NCI-H1694 treated with DMSO at 0.1 percent for 48 hours (cell line): ENCODE data around the gene CARMIL1.

Source experiments
- DNase-seq: peaks from one replicate; lab custom pipeline; 2025; lab: John Stamatoyannopoulos, UW

The CARMIL1 gene

DNA sequence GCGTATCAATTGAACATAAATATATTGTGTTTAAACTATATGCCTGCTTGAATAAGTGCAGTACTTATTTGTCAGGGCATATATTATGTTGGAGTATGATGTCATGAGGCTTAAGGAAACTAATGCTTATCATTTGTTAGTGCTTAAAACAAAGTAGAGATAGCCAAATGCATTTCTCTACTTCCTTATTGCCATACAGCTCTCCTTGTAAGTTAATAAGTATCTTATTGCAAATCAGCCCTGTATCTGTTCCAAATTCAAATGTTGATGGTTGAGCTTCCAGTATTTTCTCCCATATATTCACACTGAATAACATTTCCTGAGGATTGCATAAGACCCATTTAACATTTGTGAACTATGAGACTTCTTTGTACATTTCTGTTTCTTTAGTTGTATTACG lies 57.8 kb downstream of the CARMIL1 start:
- DNase-seq, result no peak

DNA sequence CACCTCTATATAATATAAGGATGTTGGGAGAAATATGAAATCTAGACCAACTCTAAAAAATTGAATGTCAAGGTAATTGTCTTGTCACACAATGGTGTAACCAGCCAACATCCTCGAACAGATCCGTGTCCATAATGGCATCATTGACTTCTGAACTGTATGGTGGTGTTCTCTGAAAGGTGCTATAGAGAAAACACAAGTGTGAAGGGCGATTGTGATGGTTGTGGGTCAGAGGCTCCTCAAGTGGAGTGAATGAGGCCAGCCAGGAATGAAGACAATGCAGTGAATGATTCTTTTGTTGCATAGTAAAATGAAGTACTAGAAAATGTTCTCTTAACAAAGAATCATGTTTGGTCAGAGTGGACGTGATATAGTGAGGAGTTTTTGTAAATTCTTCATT lies 58.3 kb downstream of the CARMIL1 start:
- no peak for DNase-seq

DNA sequence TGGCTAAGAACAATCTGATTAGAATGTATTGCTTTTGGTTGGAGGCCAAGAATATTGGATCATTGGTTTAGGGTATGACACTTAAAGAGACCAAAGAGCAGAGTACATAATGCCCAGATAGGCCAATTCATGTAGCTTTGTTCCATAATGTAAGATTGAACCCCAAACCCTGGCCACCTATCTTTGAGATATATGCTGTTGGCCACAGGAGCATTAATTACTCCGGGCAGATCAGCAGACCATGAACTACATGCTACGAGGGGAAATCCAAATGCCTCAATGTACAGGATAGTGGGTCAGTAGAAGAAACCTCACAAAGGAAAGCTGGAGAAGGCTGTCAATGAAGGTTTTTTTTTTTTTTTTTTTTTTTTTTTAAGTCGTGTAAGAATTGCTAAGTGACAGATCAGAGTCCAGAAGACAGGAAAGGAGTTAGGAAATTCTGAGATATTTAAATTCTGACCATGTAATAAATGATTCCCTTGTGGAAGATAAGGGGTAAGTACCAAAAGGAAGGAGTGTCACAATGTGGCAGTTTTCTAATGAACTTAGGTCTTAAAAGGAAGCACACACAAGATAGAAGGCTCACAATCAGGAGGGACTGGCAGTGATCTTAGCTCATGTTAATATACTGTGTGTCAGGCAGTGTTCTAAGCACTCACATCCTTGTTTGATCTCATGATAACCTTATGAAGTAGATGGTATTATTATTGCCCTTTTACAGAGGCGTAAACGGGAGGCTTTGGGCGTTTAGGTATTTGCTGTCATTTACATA lies 61.4 kb downstream of the CARMIL1 start:
- DNase-seq, result no peak

DNA sequence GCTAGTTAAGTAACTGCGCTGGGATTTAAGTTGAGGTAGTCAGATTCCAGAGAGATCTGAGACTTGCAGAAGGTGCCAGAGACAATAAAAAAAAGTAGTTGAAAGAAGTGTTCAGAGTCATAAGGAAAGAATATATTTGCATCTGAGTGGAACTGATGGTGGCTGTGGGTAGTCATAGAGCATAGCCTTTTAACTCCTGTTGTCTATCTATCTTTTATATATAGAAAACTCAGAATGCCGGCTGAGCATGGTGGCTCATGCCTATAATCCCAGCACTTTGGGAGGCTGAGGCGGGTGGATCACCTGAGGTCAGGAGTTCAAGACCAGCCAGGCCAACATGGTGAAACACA lies 62.0 kb downstream of the CARMIL1 start:
- DNase-seq, result no peak

DNA sequence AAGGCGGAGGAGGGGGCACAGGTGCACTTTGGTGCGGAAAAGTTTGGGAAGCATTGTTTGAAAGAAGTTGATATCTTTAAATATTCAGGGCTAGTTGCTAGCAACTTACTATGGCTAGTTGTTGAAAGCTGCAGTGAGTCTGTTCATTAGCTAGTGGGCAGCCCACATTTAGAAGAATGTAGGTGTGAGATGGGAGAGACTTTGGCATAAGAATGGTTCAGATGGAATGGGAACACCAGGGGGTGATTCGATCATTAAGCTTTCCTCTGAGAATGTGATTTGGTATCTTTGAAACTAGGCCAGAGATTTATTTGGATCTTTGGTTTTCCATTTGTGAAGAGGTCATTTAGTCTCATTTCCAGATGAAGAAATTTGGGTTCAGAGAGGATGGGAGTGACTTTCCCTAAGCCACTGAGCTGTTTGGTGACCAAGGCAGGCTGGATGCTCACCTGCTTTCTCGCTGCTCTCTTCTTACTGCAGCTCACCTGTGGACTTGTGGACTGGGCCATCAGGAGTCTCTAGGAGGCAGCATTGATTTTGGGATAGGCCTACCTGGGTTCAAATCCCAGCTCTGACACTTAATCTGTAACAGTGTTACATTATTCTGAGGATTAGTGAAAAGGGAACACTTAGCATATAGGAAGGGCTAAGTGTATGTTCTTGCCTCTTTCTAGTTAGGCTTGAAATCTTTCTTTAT lies 62.9 kb downstream of the CARMIL1 start:
- no peak for DNase-seq

DNA sequence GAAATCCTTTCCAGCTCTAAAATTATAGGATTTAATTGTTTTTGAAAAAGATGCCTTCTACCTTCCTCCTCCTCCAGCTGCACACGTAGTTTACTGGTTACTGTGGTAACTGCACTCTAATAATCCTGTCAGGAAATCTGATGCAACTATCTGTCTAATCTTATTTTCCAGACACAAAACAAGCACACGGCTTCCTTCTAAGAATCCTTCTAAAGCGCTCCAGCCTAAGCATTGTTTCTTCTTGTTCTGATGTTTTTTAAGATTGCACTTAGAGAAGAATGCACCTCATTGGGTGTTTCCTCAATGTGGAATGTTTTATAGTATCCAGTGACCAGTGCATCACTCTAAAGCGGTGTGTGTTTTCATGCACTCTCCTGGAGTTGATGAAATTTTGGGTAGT lies 63.6 kb downstream of the CARMIL1 start:
- no peak for DNase-seq

DNA sequence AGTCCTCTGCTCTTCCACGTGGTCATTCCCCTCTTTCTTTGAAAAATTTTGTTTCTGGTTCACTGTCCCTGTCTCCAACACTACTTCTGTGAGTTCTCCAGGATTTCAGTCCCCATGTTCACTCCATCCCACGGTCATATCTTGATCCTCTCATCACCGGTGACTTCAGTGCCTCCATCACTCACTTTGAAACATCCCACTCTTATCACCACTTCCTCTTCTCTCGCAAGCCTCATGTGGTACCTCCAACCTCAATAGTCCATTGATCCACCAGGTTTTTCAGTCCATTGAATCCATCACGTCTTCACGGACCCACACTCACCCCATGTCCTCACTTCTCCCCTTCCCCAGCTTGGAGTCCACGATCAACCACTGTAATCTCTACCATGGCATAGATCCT lies 64.8 kb downstream of the CARMIL1 start:
- DNase-seq, result no peak

DNA sequence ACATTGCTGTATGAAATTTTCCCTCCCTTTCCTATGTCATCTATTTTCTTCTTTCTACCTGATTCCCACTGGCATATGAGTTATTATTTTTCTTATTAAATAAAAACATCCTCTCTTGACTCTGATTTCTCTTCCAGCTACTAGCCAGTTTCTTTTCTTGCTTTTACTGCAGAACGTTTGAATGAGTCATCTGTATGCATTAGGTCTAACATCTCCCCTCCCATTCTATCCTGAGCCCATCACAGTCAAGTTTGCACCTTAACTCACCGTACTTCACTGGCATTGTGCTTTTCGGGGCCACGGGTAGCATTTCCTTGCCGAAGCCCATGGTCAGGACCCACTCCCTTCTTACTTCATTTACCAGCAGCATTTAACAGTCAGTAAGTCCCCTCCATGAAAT lies 65.7 kb downstream of the CARMIL1 start:
- no peak for DNase-seq

DNA sequence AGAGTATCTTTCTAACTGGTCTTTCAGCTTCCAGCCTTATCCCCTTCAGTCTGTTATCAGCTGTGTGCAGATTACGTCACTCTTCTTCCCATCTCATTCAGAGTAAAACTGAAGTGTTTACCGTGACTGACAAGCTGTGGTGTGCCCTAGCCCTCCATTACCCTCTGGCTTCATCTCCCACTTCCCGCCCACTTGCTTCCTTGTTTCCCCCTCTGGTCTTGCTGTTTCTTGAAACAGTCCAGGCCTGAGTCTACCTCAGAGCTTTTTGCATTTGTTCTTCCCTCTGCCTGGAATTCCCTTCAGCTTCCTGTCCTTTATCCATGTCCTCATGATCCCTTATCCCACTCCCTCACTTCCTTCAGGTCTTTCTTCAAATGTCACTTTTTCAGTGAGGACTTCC lies 66.9 kb downstream of the CARMIL1 start:
- DNase-seq, result no peak

DNA sequence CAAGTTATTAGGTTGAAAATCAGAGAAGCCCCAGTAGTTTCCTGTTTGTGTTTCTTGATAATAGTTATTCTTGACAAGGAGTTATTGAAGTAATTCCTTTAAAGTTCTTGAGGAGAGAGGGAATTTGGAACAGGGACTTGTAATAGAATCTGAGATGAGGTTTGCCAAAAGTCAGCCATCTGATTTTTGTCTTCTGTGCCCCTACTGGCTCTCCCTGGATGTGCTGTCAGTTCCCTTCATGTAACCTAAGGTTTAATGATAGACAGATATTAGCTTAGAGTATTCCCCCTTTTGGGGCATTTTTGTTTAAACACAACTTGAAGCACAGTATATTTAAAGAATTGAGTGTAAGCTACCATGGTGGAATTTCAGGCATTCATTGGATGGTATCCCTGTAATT lies 71.4 kb downstream of the CARMIL1 start:
- DNase-seq, result no peak

DNA sequence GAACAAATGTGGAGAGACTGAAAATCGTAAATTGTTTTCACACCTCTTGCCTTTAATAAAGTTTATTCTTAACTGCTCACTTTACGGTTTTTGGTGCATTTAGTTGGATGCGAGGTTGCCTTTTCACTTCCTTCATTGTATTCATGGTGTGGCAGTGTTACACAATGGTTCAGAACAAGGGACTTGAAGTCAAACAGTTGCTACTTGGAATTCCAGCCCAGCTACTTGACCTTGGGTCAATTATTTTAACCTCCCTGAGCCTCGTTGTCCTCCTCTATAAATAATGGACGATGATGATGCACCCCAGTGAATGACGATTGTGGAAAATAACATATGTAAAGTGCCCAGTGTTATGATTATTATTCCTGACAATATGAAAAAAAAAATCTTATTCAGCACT lies 72.3 kb downstream of the CARMIL1 start:
- no peak for DNase-seq

DNA sequence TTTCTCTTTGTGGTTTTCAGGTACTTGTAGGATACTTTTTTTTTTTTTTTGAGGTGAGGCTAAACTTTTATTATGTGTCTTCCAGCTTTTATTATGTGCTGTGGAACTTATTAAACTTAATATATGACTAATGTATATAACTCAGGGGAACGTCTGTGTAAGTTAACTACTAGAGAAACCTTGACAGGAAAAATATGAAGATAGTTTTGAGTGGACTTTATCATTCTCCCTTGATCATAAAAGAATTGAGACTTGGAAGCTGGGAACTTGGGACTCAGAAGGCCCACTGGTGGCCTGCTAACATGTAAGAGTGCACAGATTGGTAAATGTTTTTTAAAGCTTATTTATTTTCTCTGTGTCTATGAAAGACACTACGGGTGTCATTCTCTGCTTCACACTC lies 73.1 kb downstream of the CARMIL1 start:
- no peak for DNase-seq

DNA sequence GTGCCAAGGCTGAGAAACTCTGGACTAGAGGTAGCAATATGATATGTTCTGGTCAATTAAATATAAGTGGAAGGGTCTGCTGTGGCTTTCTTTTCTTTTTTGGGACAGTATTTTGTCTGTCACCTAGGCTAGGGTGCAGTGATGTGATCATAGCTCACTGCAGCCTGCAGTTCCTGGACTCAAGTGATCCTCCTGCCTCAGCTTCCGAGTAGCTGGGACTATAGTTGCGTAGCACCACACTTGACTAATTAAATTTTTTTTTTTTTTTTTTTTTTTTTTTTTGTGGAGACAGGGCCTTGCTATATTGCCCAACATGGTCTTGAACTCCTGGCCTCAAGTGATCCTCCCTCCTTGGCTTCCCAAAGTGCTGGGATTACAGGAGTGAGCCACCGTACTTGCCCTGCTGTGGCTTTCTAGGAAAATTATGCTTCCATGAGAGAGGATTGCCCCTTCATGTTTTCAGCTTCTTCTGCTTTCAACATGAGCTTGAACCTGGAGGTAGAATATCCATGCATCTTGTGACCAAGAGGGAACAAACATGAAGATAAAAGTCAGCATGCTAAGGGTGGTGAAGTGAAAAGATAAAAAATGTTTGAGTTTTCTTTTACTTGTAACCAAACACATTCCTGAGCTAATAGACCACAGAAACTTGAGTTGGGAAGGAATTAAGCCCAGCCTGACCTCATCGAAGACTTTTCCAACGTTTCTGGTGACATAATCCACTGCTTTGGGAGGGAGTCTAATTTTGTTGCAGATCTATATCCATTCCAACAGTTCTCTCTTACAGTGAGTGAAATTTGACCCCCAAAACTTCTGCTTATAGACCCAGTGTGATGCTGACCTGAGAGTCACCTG lies 75.1 kb downstream of the CARMIL1 start:
- DNase-seq, result no peak

DNA sequence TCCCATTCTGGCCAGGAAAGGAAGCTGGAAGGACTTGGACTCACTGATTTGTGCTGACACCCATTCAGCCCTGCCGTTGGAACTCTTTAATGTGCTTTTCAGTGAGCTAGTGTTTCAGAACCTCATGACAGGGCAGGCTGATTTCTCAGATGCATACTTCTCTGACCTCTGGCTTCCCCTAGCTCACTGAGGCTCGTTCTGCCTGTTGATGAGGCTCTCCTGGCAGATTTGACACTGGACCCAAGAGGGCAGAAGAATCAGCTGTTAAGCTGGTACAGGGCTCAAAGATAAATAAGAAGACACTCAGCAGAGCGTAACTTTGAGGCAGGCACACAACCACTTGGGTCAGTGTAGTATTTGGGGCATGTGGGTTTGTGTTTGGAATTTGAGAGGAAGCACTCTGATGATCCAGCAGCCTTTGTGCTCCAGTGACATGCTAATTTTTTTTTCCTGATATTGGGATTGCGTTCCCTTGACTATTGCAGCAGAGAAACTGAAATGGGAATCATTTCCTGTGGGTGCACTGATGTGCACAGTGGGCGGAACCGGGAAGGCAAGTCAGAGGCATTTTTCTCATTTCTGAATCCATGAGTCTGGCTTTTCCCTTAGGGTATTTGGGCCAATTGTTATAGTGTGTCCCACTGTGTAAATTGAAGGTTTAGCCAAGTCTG lies 80.2 kb downstream of the CARMIL1 start:
- DNase-seq, result no peak

DNA sequence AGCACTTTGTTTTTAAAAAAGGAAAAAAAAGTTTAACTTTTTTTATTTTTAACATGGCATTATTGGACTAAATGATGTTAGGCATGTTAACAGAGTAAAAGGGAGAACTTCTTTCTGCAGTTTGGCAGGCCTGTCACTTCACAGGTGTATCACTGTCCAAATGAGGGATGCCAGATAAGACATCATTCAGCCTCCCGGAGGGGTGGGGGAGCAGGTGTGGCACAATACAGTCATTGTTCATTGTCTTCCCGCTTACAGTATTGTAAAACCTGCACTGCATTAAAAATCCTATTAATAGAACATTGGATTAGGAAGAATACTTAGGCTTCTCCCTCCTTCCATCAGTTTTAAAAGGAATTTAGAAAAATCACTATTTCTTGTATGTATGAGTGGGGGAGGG lies 80.7 kb downstream of the CARMIL1 start:
- DNase-seq, result no peak

DNA sequence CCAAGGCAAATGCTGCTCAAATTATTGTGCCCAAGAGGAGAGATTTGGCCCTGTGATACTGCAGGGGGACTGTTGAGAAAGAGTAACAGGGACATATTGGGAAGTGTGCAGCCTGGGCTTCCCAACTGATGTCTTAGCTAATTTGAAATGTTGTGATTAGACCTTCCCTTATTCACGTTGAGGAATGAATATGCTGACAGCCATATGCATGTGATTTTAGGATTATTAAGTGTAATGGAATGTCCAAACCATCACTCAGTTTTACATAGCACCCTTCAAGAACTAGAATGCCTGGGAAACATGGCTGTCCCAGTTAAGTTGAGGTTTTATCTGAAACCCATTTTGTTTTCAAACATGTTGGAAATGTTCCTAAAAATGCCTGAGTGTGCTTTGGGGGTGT lies 81.4 kb downstream of the CARMIL1 start:
- no peak for DNase-seq

DNA sequence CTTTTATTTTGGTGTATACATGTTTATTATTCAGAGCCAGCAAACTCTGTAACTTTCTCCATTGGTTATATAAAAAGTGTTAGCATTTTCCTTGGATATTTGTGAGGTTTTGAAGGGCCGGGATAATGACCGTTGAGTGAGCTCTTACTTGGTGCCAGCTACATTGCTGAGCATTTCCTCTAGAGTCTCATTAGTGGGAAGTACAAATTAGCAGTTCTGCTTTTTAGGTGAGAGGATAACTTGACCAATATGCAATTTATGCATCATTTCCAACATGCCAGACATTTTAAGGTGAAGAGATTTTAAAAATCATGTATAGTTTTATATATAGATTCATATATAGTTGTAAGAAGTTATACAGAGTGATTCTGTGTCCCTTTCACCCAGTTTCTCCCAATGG lies 84.3 kb downstream of the CARMIL1 start:
- no peak for DNase-seq

DNA sequence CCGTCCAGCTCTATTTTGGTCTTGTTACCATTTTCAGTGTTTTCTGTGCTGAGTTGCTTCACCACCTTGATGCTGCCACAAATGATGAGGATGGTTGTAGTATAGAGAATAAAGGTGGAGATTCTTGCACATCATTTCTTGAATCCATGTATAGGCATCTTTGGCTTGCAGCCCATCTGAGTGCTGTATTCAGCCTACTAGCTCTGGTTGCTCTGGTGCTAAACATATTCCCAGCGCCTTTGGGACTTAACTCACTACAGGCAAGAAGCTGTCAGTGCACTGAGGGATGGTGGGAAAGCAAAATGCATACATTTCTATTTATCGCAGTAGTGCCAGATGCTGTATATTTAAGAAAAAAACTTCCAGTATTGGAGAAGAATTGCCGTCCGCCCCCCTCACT lies 86.0 kb downstream of the CARMIL1 start:
- no peak for DNase-seq

DNA sequence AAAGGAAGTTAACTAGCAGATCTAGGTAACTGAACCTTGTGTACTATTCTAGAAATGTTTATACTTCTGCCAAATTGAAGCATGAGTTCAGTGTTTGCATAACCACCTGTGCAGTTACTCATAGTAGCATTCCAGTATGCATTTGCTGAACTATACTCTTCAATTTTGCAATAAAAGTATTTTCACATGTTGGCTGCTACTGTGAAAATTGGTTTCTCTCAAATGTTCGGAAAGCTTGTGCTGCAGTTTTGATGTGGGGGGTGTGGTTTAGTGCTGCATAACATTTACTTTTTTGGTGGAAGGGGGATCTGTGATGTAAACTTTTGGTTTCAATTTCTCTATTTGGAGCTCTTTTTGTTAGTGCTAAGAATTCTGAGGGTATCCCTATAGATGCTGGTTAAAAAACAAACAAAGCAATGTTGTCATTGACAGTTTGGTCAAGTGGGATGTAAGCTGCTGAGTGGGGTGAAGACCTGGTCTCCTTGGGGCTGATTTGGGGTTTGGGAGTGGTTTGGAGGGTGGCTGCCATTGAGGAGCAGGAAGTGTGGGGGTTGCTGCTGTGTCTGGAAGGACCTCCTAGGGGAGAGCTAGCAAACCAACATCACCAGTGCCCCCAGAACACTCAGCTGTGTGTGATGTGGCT lies 87.8 kb downstream of the CARMIL1 start:
- DNase-seq, result no peak

DNA sequence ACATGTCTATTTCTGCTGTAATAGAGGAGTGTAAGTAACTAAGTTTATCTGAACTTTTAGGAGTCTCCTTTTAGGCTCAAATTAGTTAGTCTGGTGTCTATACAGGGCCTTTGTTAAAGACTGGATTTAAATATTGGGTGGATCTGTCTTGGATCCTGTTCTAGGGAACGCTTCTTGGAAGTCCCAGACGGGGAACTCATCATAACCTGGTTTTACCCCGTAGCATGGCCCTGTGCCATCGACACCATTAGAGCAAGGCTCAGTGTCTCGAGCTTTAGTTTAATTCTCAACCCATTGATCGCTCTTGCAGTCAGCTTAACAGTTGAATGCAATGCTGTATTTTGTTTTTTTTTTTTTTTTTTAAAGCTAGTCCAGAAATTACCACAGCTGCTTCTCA lies 89.9 kb downstream of the CARMIL1 start:
- DNase-seq, result no peak

DNA sequence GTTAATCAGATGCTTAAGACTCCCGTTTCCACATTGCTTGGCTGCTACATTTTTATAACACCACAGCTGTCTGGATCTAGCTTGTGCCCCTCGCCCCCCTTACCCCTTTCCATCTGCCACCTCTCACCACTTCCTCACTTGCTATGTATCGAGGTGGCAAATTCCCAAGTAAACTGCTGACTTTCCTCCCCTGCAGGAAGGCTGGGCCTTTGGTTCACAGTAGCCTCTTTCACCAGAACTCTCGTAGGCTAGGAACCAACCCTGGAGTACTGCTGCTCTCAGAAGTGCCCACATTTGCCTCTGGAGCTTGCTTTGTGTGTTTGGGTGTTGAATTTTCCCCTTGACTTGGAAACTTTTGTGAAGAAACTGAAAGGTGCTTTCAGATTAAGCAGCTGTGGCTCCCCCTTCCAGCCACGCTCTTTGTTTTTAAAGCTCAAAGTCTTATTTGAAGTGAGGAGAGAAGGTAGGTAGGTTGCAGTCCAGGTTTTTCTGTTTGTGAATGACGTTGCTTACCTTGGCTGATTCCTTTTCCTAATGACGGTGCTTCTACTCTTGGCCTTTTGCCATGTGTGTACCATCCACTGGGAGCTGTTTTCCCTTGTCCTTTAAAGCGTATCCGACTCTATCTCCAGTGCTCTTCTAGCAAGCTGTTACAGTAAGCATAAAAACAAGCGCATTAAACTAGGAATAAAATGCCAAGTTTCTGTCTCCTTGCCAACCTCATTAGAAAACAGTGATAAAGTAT lies 90.4 kb downstream of the CARMIL1 start:
- peak; percentile 92 for DNase-seq
